Activated naive CD4-positive, alpha-beta T cell treated with anti-CD3 and anti-CD28 coated beads, Interleukin-2, amount 10 ng/mL, durations not matched to agents 7 days and 5 days (primary cell): ENCODE measurements around the gene TMEM131L.

Experiments used
- CTCF ChIA-PET: fragments of 350-600 bp; sonication (Branson Sonifier 250); formaldehyde crosslinking; loops from one replicate; lab custom pipeline; 2021; ENCODE audit warnings: antibody characterized with exemption; lab: Charles Lee
- DNase-seq: peaks from one replicate; pipeline ENCODE4 v3.0.0-alpha.2; 2020
- H3K27ac Mint-ChIP-seq: one replicate; pipeline ENCODE4 v1.8.0; 2021; ENCODE audit warnings: mild to moderate bottlenecking, moderate library complexity, mixed read lengths
- H3K27me3 Mint-ChIP-seq: one replicate; pipeline ENCODE4 v1.8.0; 2021; ENCODE audit warnings: mild to moderate bottlenecking, mixed read lengths
- H3K36me3 Mint-ChIP-seq: one replicate; pipeline ENCODE4 v1.8.0; 2021; ENCODE audit warnings: mixed read lengths
- H3K4me1 Mint-ChIP-seq: one replicate; pipeline ENCODE4 v1.8.0; 2021; ENCODE audit warnings: mixed read lengths
- H3K4me3 Mint-ChIP-seq: one replicate; pipeline ENCODE4 v1.8.0; 2021; ENCODE audit warnings: mild to moderate bottlenecking, moderate library complexity, mixed read lengths
- H3K9me3 Mint-ChIP-seq: one replicate; pipeline ENCODE4 v1.8.0; 2021; ENCODE audit warnings: mixed read lengths

TMEM131L gene

GRCh38 chr4:153519687-153520086 is 53.5 kb downstream of the TMEM131L start:
- CTCF ChIA-PET: interaction anchor here (1.0 to 3.0 kb wide), 3 partner anchors 18 to 86 kb away, joined by 3 to 13 read pairs (median 4); no protein-coding TSS in a partner anchor
- no peak overlapping the region for H3K4me3 Mint-ChIP-seq
- peaks cover 41% of the 10 kb centered on the region for H3K36me3 Mint-ChIP-seq
- no peaks in the 10 kb centered on the region for H3K9me3 Mint-ChIP-seq
- DNase-seq: no peak
- H3K27ac Mint-ChIP-seq: peak overlapping the region; percentile 77
- no peaks in the 10 kb centered on the region for H3K27me3 Mint-ChIP-seq
- peaks cover 81% of the 10 kb centered on the region for H3K4me1 Mint-ChIP-seq

GRCh38 chr4:153520227-153520626 is 54.1 kb downstream of the TMEM131L start:
- Mint-ChIP-seq H3K4me3 (no peak overlapping the region), H3K9me3 (no peaks in the 10 kb centered on the region), H3K4me1 (peaks cover 83% of the 10 kb centered on the region), H3K27me3 (no peaks in the 10 kb centered on the region), H3K36me3 (peaks cover 43% of the 10 kb centered on the region), H3K27ac (peak overlapping the region; percentile 97)
- no peak for DNase-seq
- CTCF ChIA-PET: interaction anchor here (0.8 to 3.0 kb wide), 6 partner anchors 11 to 87 kb away, joined by 3 to 13 read pairs (median 4); no protein-coding TSS in a partner anchor

- Mint-ChIP-seq H3K4me1 (peaks cover 85% of the 10 kb centered on the region), H3K4me3 (peak overlapping the region; percentile 66), H3K27me3 (no peaks in the 10 kb centered on the region), H3K27ac (peak overlapping the region; percentile 97), H3K9me3 (no peaks in the 10 kb centered on the region), H3K36me3 (peaks cover 37% of the 10 kb centered on the region)
- DNase-seq: no peak
- CTCF ChIA-PET: interaction anchor here (0.8 to 3.0 kb wide), 7 partner anchors 10 to 87 kb away, joined by 3 to 13 read pairs (median 4); no protein-coding TSS in a partner anchor
These were observed 54.7 kb downstream of the TMEM131L start for GRCh38 chr4:153520801-153521329.

- H3K36me3 Mint-ChIP-seq: peaks cover 41% of the 10 kb centered on the region
- CTCF ChIA-PET: interaction anchor here (1.0 to 3.0 kb wide), 6 partner anchors 12 to 91 kb away, joined by 3 to 13 read pairs (median 4); partner anchors contain the start of gene TMEM131L
- peak; percentile 56 for DNase-seq
- peaks cover 90% of the 10 kb centered on the region for H3K4me1 Mint-ChIP-seq
- H3K27ac Mint-ChIP-seq: peak overlapping the region; percentile 97
- peak overlapping the region; percentile 66 for H3K4me3 Mint-ChIP-seq
- peaks cover 2% of the 10 kb centered on the region for H3K9me3 Mint-ChIP-seq
- no peaks in the 10 kb centered on the region for H3K27me3 Mint-ChIP-seq
These were observed 55.3 kb downstream of the TMEM131L start for GRCh38 chr4:153521478-153521877.

- H3K27ac Mint-ChIP-seq: peak overlapping the region; percentile 97
- H3K27me3 Mint-ChIP-seq: no peaks in the 10 kb centered on the region
- peaks cover 2% of the 10 kb centered on the region for H3K9me3 Mint-ChIP-seq
- peak overlapping the region; percentile 66 for H3K4me3 Mint-ChIP-seq
- CTCF ChIA-PET: interaction anchor here (0.7 to 3.0 kb wide), 12 partner anchors 14 to 177 kb away, joined by 3 to 13 read pairs (median 4); partner anchors contain the start of gene TMEM131L
- peak; percentile 80 for DNase-seq
- H3K36me3 Mint-ChIP-seq: peaks cover 45% of the 10 kb centered on the region
- H3K4me1 Mint-ChIP-seq: peaks cover 95% of the 10 kb centered on the region
These were observed 56.0 kb downstream of the TMEM131L start for GRCh38 chr4:153521999-153522801.

GRCh38 chr4:153522802-153523094 is 56.6 kb downstream of the TMEM131L start:
- Mint-ChIP-seq H3K9me3 (peaks cover 2% of the 10 kb centered on the region), H3K36me3 (peaks cover 46% of the 10 kb centered on the region), H3K4me3 (peak overlapping the region; percentile 66), H3K27me3 (no peaks in the 10 kb centered on the region), H3K4me1 (peaks cover 95% of the 10 kb centered on the region), H3K27ac (peak overlapping the region; percentile 97)
- DNase-seq: peak; percentile 54
- CTCF ChIA-PET: interaction anchor here (0.7 to 3.0 kb wide), 10 partner anchors 14 to 177 kb away, joined by 3 to 13 read pairs (median 6); partner anchors contain the start of gene TMEM131L

GRCh38 chr4:153523164-153523796 is 57.1 kb downstream of the TMEM131L start:
- Mint-ChIP-seq H3K27ac (peak overlapping the region; percentile 97), H3K4me3 (peak overlapping the region; percentile 66), H3K4me1 (peaks cover 95% of the 10 kb centered on the region), H3K9me3 (peaks cover 2% of the 10 kb centered on the region), H3K27me3 (no peaks in the 10 kb centered on the region), H3K36me3 (peaks cover 45% of the 10 kb centered on the region)
- CTCF ChIA-PET: interaction anchor here (1.5 to 1.9 kb wide), 7 partner anchors 19 to 178 kb away, joined by 3 to 11 read pairs (median 6); no protein-coding TSS in a partner anchor
- DNase-seq: no peak

- DNase-seq: no peak
- Mint-ChIP-seq H3K36me3 (peaks cover 40% of the 10 kb centered on the region), H3K9me3 (peaks cover 2% of the 10 kb centered on the region), H3K4me3 (peak overlapping the region; percentile 66), H3K27me3 (no peaks in the 10 kb centered on the region), H3K4me1 (peaks cover 95% of the 10 kb centered on the region), H3K27ac (peak overlapping the region; percentile 97)
- CTCF ChIA-PET: interaction anchor here (0.8 to 1.9 kb wide), 6 partner anchors 17 to 91 kb away, joined by 3 to 9 read pairs (median 4); no protein-coding TSS in a partner anchor
These were observed 57.8 kb downstream of the TMEM131L start for GRCh38 chr4:153523941-153524386.

- H3K4me3 Mint-ChIP-seq: no peak overlapping the region
- no peaks in the 10 kb centered on the region for H3K27me3 Mint-ChIP-seq
- H3K9me3 Mint-ChIP-seq: peaks cover 2% of the 10 kb centered on the region
- H3K27ac Mint-ChIP-seq: peak overlapping the region; percentile 97
- DNase-seq: no peak
- H3K36me3 Mint-ChIP-seq: peaks cover 38% of the 10 kb centered on the region
- H3K4me1 Mint-ChIP-seq: peaks cover 95% of the 10 kb centered on the region
- CTCF ChIA-PET: interaction anchor here (0.8 to 1.9 kb wide), 5 partner anchors 17 to 92 kb away, joined by 3 to 4 read pairs (median 4); no protein-coding TSS in a partner anchor
These were observed 58.5 kb downstream of the TMEM131L start for GRCh38 chr4:153524682-153525081.

GRCh38 chr4:153527690-153528089 is 61.5 kb downstream of the TMEM131L start:
- no peak overlapping the region for H3K4me3 Mint-ChIP-seq
- CTCF ChIA-PET: interaction anchor here (1.0 to 2.2 kb wide), 3 partner anchors 13 to 46 kb away, joined by 3 to 6 read pairs (median 3); no protein-coding TSS in a partner anchor
- H3K4me1 Mint-ChIP-seq: peaks cover 92% of the 10 kb centered on the region

GRCh38 chr4:153528705-153529485 is 62.7 kb downstream of the TMEM131L start:
- peak overlapping the region; percentile 93 for H3K27ac Mint-ChIP-seq
- peak overlapping the region; percentile 65 for H3K4me3 Mint-ChIP-seq
- CTCF ChIA-PET: interaction anchor here (1.0 to 2.2 kb wide), 3 partner anchors 15 to 63 kb away, joined by 3 to 4 read pairs (median 3); partner anchors contain the start of gene TMEM131L
- H3K27me3 Mint-ChIP-seq: no peaks in the 10 kb centered on the region
- no peak for DNase-seq
- H3K36me3 Mint-ChIP-seq: peaks cover 44% of the 10 kb centered on the region
- peaks cover 86% of the 10 kb centered on the region for H3K4me1 Mint-ChIP-seq
- peaks cover 2% of the 10 kb centered on the region for H3K9me3 Mint-ChIP-seq

More at GRCh38 chr4:153527690-153528089, 61.5 kb downstream of the TMEM131L start:
- Mint-ChIP-seq H3K9me3 (peaks cover 2% of the 10 kb centered on the region), H3K27me3 (no peaks in the 10 kb centered on the region), H3K36me3 (peaks cover 38% of the 10 kb centered on the region), H3K27ac (no peak overlapping the region)
- no peak for DNase-seq

GRCh38 chr4:153529646-153530045 is 63.5 kb downstream of the TMEM131L start:
- Mint-ChIP-seq H3K9me3 (peaks cover 2% of the 10 kb centered on the region), H3K27ac (peak overlapping the region; percentile 93), H3K27me3 (no peaks in the 10 kb centered on the region), H3K4me3 (peak overlapping the region; percentile 65), H3K4me1 (peaks cover 83% of the 10 kb centered on the region), H3K36me3 (peaks cover 47% of the 10 kb centered on the region)
- no peak for DNase-seq
- CTCF ChIA-PET: interaction anchor here (1.4 to 2.2 kb wide), 2 partner anchors 63 to 97 kb away, joined by 4 to 7 read pairs; partner anchors contain the start of gene TMEM131L
